Osteocyte (in vitro differentiated cells): Measurements from ENCODE around the gene SHPK. TPM values are rescaled to one million over a fixed set of nuclear protein-coding genes. Genes with fewer than 3 reads are reported as not detected.
"Not testable (repeated sequence)": the region's sequence is repeated elsewhere in the genome, so short reads cannot be mapped to it uniquely, and the experiment has no call there.

Experiments used
- DNase-seq: peaks from one replicate; pipeline ENCODE4 v3.0.0; 2021; ENCODE audit warnings: mixed read lengths; ENCODE audit not compliant: unreplicated experiment; ENCODE audit errors: extremely low spot score
- H3K27ac Mint-ChIP-seq: one replicate; pipeline ENCODE4 v1.8.0; 2021; ENCODE audit warnings: mild to moderate bottlenecking, mixed read lengths; ENCODE audit not compliant: unreplicated experiment
- H3K27me3 Mint-ChIP-seq: one replicate; pipeline ENCODE4 v1.8.0; 2021; ENCODE audit warnings: mixed read lengths; ENCODE audit not compliant: unreplicated experiment
- H3K36me3 Mint-ChIP-seq: one replicate; pipeline ENCODE4 v1.8.0; 2021; ENCODE audit warnings: mixed read lengths; ENCODE audit not compliant: unreplicated experiment
- H3K4me1 Mint-ChIP-seq: one replicate; pipeline ENCODE4 v1.8.0; 2021; ENCODE audit warnings: mixed read lengths; ENCODE audit not compliant: unreplicated experiment
- H3K4me3 Mint-ChIP-seq: one replicate; pipeline ENCODE4 v1.8.0; 2021; ENCODE audit warnings: mild to moderate bottlenecking, moderate library complexity, mixed read lengths; ENCODE audit not compliant: unreplicated experiment
- H3K9me3 Mint-ChIP-seq: one replicate; pipeline ENCODE4 v1.8.0; 2021; ENCODE audit warnings: mixed read lengths; ENCODE audit not compliant: unreplicated experiment
- CTCF ChIP-seq: fragments of 200-600 bp; sonication (generic); IDR thresholded peaks from 2 replicates; pipeline ENCODE4 v1.5.0; 2021; ENCODE audit warnings: antibody characterized with exemption, mild to moderate bottlenecking, moderate library complexity
- total RNA-seq: library from RNA; stranded (reverse); gene quantifications from 2 replicates; pipeline ENCODE4 v1.2.1, GENCODE V29; 2021

The SHPK gene
- total RNA-seq, 1 donor from 2014 or later = 8.5 TPM

- H3K27me3 Mint-ChIP-seq = no peaks in the 10 kb centered on the region
- peaks cover 13% of the 10 kb centered on the region for H3K36me3 Mint-ChIP-seq
- DNase-seq = peak; percentile 83
- TF ChIP-seq CTCF = no peak
- no peak overlapping the region for H3K4me3 Mint-ChIP-seq
- no peak overlapping the region for H3K27ac Mint-ChIP-seq
- no peaks in the 10 kb centered on the region for H3K9me3 Mint-ChIP-seq
- no peaks in the 10 kb centered on the region for H3K4me1 Mint-ChIP-seq
These were observed 64.8 kb downstream of the SHPK start for GRCh38 chr17:3571043-3571900.

- H3K36me3 Mint-ChIP-seq = peaks cover 8% of the 10 kb centered on the region
- no peaks in the 10 kb centered on the region for H3K9me3 Mint-ChIP-seq
- DNase-seq = no peak
- no peak overlapping the region for H3K4me3 Mint-ChIP-seq
- no peaks in the 10 kb centered on the region for H3K4me1 Mint-ChIP-seq
- no peak overlapping the region for H3K27ac Mint-ChIP-seq
- no peaks in the 10 kb centered on the region for H3K27me3 Mint-ChIP-seq
- TF ChIP-seq CTCF = no peak
These were observed 66.4 kb downstream of the SHPK start for GRCh38 chr17:3569534-3570137.

GRCh38 chr17:3566551-3566950 lies 69.5 kb downstream of the SHPK start:
- Mint-ChIP-seq H3K27me3 (no peaks in the 10 kb centered on the region), H3K9me3 (no peaks in the 10 kb centered on the region), H3K4me1 (no peaks in the 10 kb centered on the region), H3K36me3 (peaks cover 8% of the 10 kb centered on the region), H3K4me3 (no peak overlapping the region), H3K27ac (no peak overlapping the region)
- TF ChIP-seq CTCF = no peak
- no peak for DNase-seq

- Mint-ChIP-seq H3K27me3 (no peaks in the 10 kb centered on the region), H3K27ac (no peak overlapping the region), H3K36me3 (peaks cover 8% of the 10 kb centered on the region), H3K9me3 (no peaks in the 10 kb centered on the region), H3K4me1 (no peaks in the 10 kb centered on the region), H3K4me3 (no peak overlapping the region)
- TF ChIP-seq CTCF = no peak
- DNase-seq = no peak
These were observed 70.9 kb downstream of the SHPK start for GRCh38 chr17:3565143-3565542.

- DNase-seq, H3K36me3 Mint-ChIP-seq: not testable (repeated sequence)
These were observed 71.8 kb downstream of the SHPK start for GRCh38 chr17:3564241-3564640.

More at GRCh38 chr17:3564241-3564640, 71.8 kb downstream of the SHPK start:
- not testable (repeated sequence) for H3K4me3 Mint-ChIP-seq, H3K27ac Mint-ChIP-seq, H3K27me3 Mint-ChIP-seq, H3K9me3 Mint-ChIP-seq, H3K4me1 Mint-ChIP-seq
